HCT116 (cell line): ENCODE results near the gene RHOB.

Experiments used
- ATF3 ChIP-seq: IDR thresholded peaks from 2 replicates; pipeline ENCODE4 v1.6.1; 2012
- CBX3 ChIP-seq: IDR thresholded peaks from 2 replicates; pipeline ENCODE4 v1.6.1; 2012; ENCODE audit warnings: low read depth
- CTCF ChIP-seq, 3 experiments: fragments of 200-600 bp in 1 of 3; sonication (generic) in 1 of 3; IDR thresholded peaks in 2 of 3; conservative IDR thresholded peaks in 1 of 3; 2 replicates each; pipeline ENCODE4 v1.5.1; 2012 to 2017; ENCODE audit warnings: low read depth in 2 of 3, low read length in 2 of 3, antibody characterized with exemption in 1 of 3, borderline replicate concordance in 1 of 3, control low read depth in 1 of 3, mild to moderate bottlenecking in 1 of 3, mixed read lengths in 1 of 3, mixed run types in 1 of 3, moderate library complexity in 1 of 3; ENCODE audit not compliant: insufficient read depth in 1 of 3
- EZH2 ChIP-seq: fragments of 200-600 bp; sonication (generic); IDR thresholded peaks from 2 replicates; pipeline ENCODE4 v1.6.1; 2017; ENCODE audit warnings: antibody characterized with exemption, mixed run types
- EZH2phosphoT487 ChIP-seq: fragments of 200-600 bp; IDR thresholded peaks from 2 replicates; pipeline ENCODE4 v1.6.1; 2018; ENCODE audit warnings: antibody characterized with exemption, borderline replicate concordance
- POLR2A ChIP-seq: IDR thresholded peaks from 2 replicates; pipeline ENCODE4 v1.7.0; 2011; ENCODE audit warnings: borderline replicate concordance; ENCODE audit not compliant: insufficient read depth, insufficient read length; ENCODE audit errors: extremely low read depth
- POLR2AphosphoS5 ChIP-seq: IDR thresholded peaks from 2 replicates; pipeline ENCODE4 v1.6.1; 2011; ENCODE audit warnings: mild to moderate bottlenecking, low read depth, low read length, moderate library complexity
- RAD21 ChIP-seq: IDR thresholded peaks from 2 replicates; pipeline ENCODE4 v1.6.1; 2012; ENCODE audit warnings: low read depth, mild to moderate bottlenecking
- SIN3A ChIP-seq: IDR thresholded peaks from 2 replicates; pipeline ENCODE4 v1.6.1; 2012; ENCODE audit warnings: low read depth
- SRF ChIP-seq: IDR thresholded peaks from 2 replicates; pipeline ENCODE4 v1.6.1; 2012; ENCODE audit warnings: low read depth
- ZFX ChIP-seq: fragments of 450-650 bp; IDR thresholded peaks from 2 replicates; pipeline ENCODE4 v1.6.1; 2017
- TF ChIP-seq, protein P1 (sequence below): IDR thresholded peaks from 2 replicates; pipeline ENCODE4 v1.6.1; 2012

DNA sequence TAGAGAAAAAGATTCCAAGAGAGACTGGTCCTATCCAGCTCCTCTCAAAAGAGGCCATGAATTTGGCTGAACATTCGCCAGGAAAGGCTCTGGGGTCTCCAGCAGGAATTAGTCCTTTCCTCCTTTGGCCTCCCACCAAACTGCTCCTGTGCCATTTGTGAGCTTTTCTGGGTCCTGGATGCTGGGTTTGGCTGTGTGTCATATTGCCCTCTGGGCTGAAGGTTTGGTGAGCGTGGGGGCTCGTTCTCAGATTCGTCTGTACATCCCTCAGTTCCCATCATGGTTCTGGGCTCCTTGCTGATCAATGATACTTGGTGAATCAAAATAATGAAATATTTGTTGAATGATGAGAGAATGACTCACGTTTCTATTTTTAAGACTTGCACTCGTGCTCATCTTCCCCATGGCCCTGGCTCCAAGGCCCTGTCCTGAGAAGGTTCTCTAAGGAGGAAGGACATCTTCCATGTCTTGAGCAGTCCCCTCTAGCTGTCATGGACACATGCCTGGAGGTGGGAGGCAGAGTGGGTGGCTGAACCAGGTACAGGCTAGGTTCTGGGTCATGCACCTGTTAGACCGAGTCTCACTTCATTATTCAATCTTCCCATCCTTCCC, 47.8 kb upstream of the RHOB start:
- TF ChIP-seq CTCF (IDR thresholded peaks at IDR 0.05 in 2 of 3, conservative IDR thresholded peaks at IDR 0.05 in 1 of 3; ENCODE audit: borderline replicate concordance in 1 of 3, insufficient read depth in 1 of 3, low read depth in 2 of 3, low read length in 2 of 3) (no peak), POLR2AphosphoS5 (no peak), POLR2A (no peak), SRF (no peak), ZFX (no peak), RAD21 (no peak), ATF3 (no peak), SIN3A (no peak), EZH2 (no peak), EZH2phosphoT487 (no peak), CBX3 (no peak)
- TF ChIP-seq, protein P1, sequence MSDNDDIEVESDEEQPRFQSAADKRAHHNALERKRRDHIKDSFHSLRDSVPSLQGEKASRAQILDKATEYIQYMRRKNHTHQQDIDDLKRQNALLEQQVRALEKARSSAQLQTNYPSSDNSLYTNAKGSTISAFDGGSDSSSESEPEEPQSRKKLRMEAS, result no peak
